DND-41 (cell line): Measurements from ENCODE around the gene IGF2BP3.

ENCODE experiments used
- EZH2 ChIP-seq: IDR thresholded peaks from 3 replicates; pipeline ENCODE4 v1.6.1; 2012; ENCODE audit warnings: borderline replicate concordance, low read depth, mild to moderate bottlenecking, moderate library complexity, low read length, inconsistent platforms; ENCODE audit not compliant: severe bottlenecking
- TF ChIP-seq, protein P1 (sequence below): IDR thresholded peaks from 2 replicates; pipeline ENCODE4 v1.5.1; 2012; ENCODE audit warnings: borderline replicate concordance, low read length, moderate library complexity, mild to moderate bottlenecking; ENCODE audit not compliant: poor library complexity, severe bottlenecking; ENCODE audit errors: extremely low read depth

DNA sequence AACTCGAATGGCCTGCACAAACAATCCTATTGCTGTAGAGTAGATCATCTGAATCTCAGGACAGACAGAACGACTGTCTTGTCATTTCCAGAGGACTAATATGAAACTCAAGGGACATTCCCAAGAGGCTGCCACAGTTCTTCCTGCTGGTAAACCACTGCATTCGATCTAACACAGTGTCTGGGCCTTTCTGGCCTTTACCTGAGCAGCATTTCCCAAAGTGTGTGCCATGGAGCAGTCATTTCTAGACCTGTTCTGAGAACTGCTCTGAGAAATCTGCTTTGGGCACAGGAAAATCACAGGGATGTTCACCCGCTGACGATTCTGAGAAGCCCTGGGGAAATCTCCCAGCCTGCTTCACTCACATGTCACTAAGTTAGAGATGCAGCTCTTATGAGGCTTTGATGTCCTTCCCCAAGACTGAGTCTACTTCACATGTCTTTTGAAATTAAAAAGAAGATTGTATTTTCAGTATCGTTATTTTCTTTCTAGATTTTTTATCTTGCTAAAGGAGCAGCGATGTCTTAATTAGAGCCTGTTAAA lies 205.3 kb downstream of the IGF2BP3 start:
- TF ChIP-seq, protein P1, sequence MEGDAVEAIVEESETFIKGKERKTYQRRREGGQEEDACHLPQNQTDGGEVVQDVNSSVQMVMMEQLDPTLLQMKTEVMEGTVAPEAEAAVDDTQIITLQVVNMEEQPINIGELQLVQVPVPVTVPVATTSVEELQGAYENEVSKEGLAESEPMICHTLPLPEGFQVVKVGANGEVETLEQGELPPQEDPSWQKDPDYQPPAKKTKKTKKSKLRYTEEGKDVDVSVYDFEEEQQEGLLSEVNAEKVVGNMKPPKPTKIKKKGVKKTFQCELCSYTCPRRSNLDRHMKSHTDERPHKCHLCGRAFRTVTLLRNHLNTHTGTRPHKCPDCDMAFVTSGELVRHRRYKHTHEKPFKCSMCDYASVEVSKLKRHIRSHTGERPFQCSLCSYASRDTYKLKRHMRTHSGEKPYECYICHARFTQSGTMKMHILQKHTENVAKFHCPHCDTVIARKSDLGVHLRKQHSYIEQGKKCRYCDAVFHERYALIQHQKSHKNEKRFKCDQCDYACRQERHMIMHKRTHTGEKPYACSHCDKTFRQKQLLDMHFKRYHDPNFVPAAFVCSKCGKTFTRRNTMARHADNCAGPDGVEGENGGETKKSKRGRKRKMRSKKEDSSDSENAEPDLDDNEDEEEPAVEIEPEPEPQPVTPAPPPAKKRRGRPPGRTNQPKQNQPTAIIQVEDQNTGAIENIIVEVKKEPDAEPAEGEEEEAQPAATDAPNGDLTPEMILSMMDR, result no peak
- no peak for TF ChIP-seq EZH2
